Embryonic facial prominence (tissue), 1 donor: Measurements from ENCODE around the gene ITPR1.
"Not testable (repeated sequence)": the region's sequence is repeated elsewhere in the genome, so short reads cannot be mapped to it uniquely, and the experiment has no call there.

Experiments used
- DNase-seq: peaks from one replicate; pipeline ENCODE4 v3.0.0-alpha.2; 2016; ENCODE audit errors: extremely low spot score

Gene ITPR1

DNA sequence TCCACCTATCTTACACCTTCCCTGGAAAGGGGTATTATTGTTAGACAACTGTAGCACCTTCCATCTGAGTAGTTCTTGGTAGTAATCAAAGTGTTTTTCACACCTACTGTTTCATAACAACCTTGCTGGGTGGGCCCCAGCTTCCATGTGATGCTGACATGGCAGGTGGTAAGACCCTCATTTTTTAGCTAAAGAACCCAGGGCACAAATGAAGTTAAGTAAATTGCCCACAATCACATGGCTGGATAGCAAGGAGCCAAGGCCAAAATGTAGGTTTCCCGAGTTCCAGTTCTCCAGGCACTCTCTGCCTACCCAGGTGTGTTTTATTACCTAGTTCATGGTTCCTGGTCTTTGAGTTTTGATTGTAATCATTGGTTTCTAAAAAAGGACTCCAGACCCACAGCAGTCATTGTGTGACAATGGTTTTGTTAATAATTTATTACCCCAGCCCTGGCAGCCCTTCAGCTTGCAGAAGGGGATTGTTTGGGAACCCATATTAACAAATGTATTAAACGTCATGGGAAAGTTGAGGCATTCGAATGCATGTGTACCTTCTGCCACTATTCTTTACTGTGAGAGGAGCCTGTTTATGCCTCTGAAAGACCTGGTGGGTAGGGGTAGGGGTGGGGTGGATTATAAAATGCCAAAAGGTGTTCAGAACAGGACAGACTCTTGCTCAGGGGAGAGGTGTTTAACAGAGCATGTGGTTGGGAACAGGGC lies 263.9 kb downstream of the ITPR1 start:
- DNase-seq = no peak

DNA sequence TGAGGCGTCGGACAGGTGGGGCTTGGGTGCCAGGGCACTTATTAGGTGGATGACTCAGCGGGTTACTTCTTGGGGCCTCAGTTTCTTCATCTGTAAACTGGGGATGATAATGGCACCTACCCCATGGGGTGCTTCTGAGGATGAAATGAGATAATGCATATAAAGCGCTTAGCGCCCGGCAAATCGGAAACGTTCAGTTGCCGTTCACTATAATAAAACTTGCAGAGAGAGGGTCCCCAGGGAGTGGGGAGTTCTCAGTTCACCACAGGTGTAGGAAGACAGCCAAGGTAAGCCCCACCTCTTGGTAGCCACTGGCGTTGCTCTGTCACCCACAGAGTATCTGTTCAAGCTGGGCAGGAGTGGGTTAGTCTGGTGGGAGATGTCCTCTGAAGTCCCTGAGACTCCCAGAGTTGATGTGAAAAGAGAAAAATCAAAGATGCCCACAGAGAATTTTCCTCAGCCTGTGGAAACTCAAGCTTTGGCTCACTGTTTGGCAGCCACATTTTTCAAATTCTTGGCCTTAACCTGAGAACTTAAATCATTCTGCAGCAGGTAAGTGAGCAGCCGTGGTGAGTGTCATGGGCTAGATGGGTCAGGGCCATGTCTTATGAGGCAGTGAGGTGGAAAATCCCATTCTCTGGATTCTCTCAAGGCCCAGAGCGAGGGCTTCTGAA lies 264.6 kb downstream of the ITPR1 start:
- DNase-seq = no peak

DNA sequence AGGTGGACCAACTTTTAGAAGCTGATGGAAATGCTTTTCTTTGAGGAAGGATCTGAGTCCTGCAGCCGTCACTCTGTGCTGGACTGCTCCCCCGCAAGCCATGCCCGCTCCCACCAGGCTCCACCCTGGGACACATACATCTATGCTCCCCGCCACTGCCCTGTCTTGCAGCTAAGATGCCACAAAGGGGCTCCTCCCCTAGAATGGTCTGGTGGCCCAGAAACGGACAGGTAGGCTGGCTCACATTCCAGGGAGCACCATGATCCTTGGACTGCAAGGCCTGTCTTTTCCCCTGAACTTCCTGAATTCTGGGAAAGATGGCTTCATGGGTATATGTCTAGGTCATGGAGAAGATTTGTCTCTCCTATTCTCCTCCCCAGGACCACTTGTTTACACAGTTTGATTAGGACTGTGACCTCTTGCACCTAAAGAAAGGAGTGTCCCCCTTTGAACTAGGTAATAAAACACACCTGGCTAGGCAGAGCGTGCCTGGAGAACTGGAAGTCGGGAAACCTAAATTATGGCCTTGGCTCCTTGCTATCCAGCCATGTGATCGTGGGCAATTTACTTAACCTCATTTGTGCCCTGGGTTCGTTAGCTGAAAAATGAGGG lies 265.2 kb downstream of the ITPR1 start:
- DNase-seq = no peak

DNA sequence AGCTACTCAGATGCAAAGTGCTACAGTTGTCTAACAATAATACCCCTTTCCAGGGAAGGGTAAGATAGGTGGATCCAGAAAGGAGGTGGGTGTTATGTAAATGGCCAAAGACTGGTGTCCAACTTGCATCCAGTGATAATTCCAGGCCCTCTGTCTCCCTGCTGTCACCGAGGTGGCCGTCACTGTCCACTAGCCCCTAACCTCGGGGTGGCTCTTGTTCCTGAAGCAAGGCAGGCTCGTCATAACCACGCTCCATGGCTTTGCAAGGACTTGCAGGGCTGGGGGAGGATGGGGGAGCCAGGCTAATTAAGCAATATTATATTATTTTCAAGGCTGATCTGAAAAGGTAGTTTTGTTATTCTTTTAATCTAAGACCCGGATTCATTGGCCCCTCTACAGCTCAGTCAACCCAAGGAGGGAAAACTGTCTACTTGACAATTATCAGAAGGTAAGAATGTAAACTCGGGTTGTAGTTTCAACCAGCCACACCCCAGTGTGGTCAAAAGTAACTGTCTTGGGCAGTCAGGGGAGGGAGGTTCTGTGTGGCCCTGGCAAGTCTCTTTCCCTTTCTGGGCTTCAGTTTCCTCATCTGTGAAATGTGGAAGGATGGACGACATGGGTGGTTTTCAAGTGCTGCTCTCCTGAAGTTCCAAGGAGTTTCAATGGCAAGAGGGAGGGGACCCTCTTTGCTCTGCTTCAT lies 266.0 kb downstream of the ITPR1 start:
- no peak for DNase-seq

DNA sequence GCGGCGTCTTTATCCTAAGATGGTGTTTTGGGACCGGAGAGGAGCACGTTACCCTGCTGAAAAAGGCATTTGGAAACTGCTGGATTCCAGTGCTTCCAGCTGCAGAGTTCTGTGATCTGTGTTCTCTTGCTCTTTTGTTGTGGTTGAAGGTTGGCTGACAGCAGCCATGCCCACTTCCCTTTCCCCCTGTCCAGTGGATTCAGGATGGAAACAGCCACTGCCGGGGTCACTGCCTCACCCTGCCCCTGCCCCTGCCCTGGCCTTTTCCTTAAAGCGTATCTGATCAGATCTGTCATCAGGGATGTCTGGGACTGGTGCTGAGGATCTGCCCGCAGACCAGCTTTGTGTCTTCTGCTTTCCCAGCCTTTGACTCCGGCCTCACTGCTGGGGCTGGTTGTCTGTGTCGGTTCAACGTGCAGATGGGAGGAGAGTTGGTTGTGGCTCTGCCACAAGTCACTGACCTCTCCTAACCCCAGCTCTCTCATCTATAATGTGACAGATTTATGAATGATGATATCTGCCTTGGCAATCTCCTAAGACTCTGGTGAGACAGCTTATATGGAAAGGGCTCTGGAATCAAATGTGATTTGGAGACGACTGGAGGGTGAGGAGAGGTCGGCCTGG lies 266.7 kb downstream of the ITPR1 start:
- DNase-seq = no peak

DNA sequence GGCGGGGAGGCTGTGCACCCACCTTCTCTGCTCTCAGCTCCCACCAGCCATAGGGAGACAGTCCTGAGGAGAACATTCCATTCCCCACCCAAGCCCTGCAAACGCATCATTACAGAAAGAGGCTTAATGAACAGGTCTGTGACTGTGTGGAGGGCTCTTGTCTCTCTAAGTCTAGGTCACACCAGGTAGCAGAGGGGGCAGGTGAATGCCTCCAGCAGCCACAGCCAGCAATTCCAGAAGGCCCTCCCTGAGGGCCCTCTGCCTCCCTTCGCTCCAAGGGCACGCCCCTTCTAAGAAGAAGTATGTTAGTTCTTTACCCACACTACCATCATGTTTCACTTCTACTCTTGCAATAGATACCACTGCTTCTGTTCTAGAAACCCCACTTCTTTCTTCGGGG lies 268.6 kb downstream of the ITPR1 start:
- no peak for DNase-seq

DNA sequence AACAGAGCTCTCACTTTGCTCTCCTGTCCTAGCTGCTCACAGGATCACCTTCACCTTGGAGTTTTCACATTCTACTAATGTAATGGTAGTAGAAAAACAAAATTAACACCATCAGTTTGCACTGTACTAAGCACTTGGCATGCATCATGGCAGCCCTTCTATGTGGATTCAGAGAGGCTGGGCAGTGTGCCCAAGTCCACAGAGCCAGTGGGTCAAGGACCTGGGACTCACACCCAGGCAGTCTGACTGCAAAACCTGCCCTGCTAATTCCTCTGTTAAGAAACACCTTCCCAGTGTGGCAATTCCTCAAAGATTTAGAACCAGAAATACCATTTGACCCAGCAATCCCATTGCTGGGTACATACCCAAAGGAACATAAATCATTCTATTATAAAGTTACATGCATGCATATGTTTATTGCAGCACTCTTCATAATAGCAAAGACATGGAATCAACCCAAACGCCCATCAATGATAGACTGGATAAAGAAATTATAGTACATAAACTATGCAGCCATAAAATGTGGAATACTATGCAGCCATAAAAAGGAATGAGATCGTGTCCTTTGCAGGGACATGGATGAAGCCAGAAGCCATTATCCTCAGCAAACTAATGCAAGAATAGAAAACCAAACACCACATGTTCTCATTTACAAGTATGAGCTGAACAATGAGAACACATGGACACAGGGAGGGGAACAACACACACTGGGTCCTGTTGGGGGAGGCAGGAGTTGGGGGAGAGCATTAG lies 269.5 kb downstream of the ITPR1 start:
- DNase-seq = not testable (repeated sequence)

DNA sequence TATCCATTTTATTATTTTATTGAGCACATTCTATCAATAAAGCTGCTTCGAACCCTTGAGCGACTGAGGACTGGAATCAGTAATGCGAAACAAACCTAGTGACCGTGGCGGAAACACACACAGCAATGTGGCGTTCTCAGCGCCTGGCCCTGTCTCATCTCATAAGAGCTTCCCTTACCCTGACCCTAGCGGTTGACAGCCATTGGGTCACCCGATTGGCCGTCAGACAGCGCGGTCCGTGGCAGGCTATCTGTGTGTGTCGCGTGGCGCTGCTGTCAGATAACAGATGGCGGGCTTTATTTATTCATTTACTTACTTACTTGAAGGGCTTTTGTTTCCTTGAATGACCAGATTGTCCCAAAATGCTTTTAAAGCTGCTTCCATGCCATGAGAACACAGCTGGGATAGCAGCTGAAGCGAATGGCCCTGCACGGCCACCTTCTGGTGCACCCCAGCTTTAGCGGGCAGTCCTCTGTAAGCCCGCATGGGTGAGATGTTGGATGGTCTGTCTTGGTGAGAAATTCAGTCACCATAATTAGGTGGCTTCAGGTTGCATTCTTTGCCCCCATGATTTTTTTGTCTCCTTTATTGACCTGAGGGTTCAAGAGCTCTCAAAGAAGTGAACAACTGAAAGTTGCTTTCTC lies 270.6 kb downstream of the ITPR1 start:
- no peak for DNase-seq

DNA sequence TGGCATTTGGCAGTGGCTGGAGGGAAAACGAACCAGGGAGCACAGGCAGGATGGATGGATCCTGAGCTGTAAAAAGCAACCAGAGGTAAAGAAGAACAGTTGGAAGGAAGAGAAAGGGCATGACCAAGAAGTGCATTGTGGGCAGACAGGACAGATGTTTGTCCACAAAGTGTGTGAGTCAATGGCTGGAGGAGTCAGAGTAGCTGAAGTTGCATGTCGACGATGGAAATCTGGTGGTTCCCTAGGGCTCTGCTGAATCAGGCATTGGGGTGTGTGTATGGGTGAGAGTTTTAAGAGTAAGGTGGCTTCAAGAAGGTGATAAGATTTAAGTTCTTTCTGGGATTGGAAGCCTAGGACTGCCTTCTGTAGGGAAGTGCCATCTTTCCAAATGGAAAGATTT lies 272.1 kb downstream of the ITPR1 start:
- no peak for DNase-seq

DNA sequence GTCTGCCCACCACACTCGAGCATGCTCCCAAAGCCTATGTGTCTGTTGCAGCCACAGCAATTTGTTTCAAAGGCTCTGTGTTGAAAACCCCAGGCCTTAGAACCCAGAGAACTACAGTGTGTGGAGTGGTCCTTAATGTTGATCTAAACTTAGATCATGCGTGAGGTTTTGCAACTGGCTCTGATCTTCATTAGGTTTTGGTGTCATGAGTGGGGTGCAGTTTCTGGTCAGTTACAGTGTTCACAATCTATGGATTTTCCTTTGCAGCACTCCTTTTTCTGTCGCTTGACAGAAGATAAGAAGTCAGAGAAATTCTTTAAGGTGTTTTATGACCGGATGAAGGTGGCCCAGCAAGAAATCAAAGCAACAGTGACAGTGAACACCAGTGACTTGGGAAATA lies 273.1 kb downstream of the ITPR1 start:
- DNase-seq = no peak

DNA sequence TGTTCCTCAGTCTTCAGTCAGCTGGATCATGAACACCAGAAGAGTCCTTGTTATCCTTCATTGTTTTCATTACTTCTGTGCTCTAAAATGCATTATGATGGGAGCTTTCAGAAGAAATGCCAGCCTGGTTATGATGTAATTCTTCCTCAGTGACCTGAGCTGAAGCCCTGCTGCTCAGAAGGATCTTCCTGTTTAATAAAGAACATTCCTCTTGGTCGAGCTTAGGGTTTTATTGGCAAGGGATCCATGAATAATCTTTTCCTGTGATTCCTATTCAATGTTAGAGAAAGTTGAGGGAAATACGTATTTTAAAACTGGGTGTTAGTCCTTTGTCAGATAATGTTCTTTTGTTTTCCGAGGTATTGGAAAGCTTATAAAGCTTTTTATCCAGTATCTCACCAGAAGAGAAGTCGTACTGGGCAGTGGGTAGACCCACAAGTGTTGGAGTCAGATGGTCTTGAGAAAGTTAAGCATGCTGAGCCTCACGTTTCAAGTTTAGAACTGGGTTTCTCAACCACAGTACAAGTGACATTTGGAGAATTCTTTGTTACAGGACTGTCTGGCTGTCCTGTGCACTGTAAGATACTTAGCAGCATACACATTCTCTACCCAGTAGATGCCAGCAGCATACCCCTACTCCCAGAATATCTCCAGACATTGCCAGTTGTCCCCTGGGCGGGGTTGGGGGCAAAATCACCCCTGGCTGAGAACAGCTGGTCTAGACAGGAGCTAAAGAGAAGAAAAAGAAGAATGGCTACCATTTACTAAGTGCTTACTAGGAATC lies 273.8 kb downstream of the ITPR1 start:
- no peak for DNase-seq

DNA sequence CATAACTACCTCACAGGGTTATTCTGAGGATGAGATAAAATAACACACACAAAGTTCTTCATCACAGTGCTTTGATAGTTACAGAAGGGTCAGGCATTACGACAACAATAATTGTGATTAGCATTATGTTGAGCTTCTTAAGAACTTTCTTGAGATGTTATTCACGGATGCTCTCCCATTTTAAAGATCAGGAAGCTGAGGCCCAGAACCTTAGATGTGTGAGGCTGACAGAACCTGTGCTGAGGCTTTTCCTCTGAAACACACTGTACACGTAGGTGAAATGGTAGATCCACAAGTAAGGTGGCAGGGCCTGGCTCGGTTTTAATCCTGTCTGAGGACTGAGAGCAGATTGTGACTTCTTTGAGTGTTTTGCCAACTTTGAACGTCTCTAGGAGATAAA lies 274.9 kb downstream of the ITPR1 start:
- no peak for DNase-seq

DNA sequence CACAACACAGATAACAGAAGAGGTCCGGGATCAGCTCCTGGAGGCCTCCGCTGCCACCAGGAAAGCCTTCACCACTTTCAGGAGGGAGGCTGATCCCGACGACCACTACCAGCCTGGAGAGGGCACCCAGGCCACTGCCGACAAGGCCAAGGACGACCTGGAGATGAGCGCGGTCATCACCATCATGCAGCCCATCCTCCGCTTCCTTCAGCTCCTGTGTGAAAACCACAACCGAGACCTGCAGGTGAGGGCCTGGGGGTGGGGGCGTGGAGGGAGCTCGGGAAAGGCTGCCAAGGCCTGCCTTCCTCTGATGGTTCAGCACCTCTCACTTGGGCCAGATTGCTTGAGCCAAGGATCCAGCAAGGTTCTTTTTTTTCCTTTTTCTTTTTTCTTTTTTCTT lies 275.4 kb downstream of the ITPR1 start:
- no peak for DNase-seq

DNA sequence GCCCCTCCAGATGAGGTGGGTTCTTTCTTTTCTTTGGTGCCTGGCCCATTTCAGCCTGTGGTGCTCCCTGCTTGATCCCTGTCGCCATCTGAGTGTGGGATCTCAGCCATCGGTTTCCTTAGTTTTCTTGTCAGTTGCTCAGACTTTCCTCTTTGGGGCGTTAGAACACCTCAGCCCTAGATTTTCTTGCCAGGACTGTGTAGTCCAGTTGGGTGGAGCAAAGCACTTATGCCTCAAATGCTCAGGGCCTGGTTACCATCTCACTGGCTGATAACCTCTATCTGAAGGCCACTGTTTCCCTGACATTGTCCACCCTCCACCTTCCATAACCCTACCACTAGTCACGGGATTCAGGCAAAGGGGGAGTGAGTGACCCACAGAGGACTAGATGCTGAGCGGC lies 277.4 kb downstream of the ITPR1 start:
- DNase-seq = no peak

DNA sequence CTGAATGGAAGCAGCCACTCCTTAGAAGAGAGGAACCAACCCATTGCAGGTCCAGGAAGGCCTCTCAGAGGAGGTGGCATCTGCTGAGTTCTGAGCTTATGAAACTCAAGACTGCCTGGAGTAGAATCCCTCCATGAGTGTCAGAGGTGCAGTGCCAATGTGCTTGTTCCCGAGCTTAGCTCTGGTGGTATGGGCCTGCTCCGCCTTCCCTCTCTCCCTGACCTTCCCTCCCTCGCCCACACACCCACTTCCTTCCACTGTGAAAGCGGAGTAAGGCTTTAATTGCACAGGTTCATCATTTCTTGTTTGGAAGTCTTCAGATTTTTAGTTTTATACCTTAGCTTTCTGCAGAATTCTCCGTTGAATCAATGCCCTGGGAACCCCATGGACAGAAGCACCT lies 278.1 kb downstream of the ITPR1 start:
- no peak for DNase-seq

DNA sequence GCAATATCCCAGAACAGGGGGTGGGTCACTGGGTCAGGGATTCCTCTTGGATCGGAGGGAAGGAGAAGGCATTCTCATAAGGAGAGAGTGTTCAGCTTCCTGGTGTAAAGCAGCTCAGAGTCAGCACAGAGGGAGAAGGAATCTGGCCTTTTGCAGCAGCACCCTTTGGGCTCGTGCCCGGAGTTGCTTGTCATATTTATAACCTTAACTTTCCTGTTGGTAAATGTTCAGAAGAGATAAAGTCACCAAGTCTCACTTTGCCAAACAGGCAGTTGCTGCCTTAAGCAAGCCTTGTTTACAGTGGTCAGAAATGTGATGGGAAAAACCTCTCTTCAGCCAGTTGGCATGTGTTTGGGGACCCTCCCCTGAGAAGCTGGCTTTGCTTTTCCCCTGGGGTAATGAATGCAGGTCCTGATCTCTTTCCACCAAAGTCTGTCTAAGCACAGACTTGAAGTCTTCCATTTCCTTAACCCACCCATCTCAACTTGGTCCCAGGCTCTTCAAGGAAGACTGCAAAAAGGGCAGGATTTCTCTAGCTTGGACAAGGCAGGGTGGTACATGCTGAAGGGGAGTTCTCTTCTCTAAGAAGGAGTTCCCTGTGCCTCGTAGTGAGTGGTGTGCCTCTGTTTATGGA lies 279.1 kb downstream of the ITPR1 start:
- no peak for DNase-seq

DNA sequence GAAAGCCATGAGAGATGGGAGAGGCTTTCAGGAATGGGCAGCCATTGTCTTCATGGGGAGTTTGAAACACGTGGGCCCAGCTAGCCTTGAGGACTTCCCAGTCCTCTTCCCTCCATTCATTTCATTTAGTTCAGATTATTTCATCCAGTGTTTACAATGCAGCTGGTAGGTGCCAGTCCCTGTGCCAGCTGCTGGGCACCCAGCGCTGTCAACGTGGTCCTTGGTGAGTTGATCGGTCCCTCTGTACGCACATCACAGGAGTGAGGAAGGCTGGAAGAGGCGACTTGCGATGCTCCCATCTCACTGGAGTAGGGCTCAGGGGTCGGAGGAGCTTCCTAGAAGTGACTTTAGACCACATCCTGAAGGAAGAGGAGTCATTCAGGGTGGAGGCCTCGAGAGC lies 279.7 kb downstream of the ITPR1 start:
- DNase-seq = no peak

DNA sequence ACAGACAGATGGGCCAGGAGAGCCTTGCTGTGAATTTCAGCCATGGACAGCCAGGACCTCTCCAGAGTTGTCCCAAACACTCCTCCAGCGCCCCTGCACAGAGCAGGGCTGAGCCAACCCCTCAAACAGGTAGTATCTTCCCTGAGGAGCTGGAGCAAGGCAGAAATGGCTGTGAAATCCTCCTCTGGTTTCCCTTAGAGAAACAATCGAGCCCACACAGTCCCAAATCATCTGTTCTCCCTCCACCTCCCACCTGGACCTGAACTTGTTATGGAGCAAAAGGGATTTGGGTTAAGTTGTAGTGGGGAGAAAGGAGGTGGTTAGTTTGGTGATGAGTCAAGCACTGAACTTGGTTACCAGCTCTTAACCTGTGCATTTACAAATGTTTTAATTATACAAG lies 280.4 kb downstream of the ITPR1 start:
- DNase-seq = no peak

DNA sequence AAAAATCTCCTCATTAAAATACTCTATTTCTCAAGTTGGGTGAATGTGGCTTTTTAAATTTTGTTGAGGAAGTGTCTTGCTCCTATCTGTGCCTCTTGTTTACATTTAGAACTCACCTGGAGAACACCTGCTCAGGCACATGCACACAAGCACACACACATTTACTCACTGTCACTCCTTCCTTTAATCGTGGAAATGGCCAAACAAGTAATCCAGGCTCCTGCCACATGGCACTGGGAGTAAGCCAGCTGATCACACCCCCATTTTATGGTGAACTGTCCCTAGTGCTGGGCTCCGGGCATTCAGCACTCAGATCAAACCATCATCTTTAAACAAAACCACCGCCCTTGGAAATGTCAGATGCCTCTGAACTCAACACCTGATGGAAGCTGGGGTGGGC lies 281.4 kb downstream of the ITPR1 start:
- DNase-seq = no peak
